Heart left ventricle (tissue), 13 donors: ENCODE results near the gene PPP2R5D.

Source experiments
- POLR2A ChIP-seq, 2 donors: fragments of 450-650 bp; IDR thresholded peaks; one replicate each; pipeline ENCODE4 v1.6.1; 2017; ENCODE audit warnings: antibody characterized with exemption in 2 of 2, mild to moderate bottlenecking in 2 of 2, moderate library complexity in 2 of 2
- TF ChIP-seq, protein P1 (sequence below), 12 donors: fragments of 200-600 bp; sonication (generic) in 4 of 12; IDR thresholded peaks; one replicate each; pipeline versions ENCODE4 v1.5.0 to v1.8.0; 2018 to 2022; ENCODE audit warnings: antibody characterized with exemption in 12 of 12, mild to moderate bottlenecking in 5 of 12
- donor health status: ischemic (EF 13 %, LVEDD 7.1; RV severe dilation, severe dysfunction).
- donor health status: DM: no; HTN: yes; CAD: no.
- donor health status: DM: no; HTN: no; CAD: no.
- donor health status: ischemic (EF 25% LVEDD 6.9; RV normal size, moderate dysfunction).
- donor health status: ischemic (EF 25% LVEDD 5.7; RV mildly dilated, moderate dysfunction).
- donor health status: ischemic (EF 35%, LVEDD 5.7; RV mildly dilated, moderate dysfunction).
- donor health status: nonischemic (EF 11% LVEDD 7.7; RV severe dilation, severe dysfunction).
- donor health status: DM: yes; HTN: yes; CAD: no.
- donor health status: PGD.
- donor health status: ischemic (EF 29% LVEDD 5.4; RV normal size, mild dysfunction).
- donor health status: nonischemic (EF 23%, LVEDD 6.1; RV moderate dilation, normal function).

DNA sequence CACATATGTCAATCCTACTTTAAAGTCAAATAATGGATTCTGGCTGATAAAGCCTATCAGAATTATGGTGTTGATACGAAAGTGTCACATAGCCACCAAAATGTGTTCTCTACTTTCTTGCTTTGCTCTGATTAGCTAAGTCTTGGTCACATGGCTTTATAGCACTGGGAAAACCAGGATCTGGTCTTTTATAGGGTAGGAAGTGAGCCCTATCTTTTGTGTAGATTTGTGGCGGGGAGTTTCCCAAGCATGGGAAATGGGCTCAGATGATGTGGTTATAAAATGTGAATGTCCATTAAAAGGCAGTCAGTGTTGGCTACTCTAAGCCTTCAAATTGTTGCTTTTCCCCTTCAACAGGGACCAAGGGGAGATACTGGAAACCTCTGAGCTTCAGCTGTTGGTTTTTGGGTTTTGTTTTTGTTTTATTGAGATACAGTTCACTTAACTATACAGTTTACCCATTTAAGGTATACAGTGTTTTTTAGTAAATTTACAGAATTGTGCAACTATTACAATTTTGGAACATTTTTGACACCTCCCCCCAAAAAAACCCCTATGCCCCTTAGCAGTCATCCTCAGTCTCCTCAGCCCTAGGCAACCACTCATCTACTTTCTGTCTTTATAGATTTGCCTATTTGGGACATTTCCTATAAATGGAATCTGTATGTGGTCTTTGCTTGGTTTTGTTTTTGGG lies 49.3 kb downstream of the PPP2R5D start:
- TF ChIP-seq, protein P1, sequence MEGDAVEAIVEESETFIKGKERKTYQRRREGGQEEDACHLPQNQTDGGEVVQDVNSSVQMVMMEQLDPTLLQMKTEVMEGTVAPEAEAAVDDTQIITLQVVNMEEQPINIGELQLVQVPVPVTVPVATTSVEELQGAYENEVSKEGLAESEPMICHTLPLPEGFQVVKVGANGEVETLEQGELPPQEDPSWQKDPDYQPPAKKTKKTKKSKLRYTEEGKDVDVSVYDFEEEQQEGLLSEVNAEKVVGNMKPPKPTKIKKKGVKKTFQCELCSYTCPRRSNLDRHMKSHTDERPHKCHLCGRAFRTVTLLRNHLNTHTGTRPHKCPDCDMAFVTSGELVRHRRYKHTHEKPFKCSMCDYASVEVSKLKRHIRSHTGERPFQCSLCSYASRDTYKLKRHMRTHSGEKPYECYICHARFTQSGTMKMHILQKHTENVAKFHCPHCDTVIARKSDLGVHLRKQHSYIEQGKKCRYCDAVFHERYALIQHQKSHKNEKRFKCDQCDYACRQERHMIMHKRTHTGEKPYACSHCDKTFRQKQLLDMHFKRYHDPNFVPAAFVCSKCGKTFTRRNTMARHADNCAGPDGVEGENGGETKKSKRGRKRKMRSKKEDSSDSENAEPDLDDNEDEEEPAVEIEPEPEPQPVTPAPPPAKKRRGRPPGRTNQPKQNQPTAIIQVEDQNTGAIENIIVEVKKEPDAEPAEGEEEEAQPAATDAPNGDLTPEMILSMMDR (IDR thresholded peaks at IDR 0.05), result no peak
- no peak for TF ChIP-seq POLR2A (IDR thresholded peaks at IDR 0.05)
